ENCODE data around the gene CCDC188. TPM values are rescaled to one million over a fixed set of nuclear protein-coding genes. Genes with fewer than 3 reads are reported as not detected.

CCDC188 gene
- total RNA-seq, 1 donor from 2014 or later, result 1.6 TPM

DNA sequence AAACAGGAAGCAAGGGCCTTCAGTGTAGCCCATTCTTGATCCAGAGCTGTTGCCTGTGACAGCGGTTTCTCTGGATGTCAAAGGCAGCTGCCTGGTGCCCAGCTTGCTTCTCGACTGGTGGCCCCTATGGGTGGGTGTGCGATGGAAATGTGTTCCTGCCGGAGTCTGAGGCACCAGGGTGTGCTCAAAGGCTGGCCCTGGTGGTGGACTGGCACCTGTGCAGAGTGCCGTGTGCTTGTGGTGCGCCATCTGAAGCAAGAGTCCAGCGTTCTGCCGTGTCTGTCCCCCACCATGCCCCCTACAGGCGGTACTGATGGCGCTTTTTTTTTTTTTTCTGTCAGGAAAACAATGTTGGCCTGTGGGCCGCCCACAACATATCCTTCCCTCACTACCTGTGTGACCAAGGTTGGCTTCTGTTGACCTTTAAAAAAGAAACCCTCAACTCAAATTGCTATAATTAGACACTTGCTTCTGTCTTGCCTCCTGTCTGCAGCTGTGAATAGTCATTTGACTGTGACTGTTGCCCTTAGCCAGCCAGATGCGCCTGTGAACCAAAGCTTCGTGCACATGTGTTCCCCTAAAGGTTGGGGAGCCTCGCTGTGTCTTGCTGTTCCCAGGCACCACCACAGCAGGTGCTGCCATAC, 39.7 kb downstream of the CCDC188 start:
- Histone ChIP-seq H3K4me3 (no peak overlapping the region), H3K4me1 (peaks cover 6% of the 10 kb centered on the region), H3K9me3 (no peaks in the 10 kb centered on the region), H3K36me3 (peaks cover 86% of the 10 kb centered on the region), H3K27me3 (no peaks in the 10 kb centered on the region), H3K27ac (no peak overlapping the region)
- intact Hi-C loops (cut with DNase I), result no loop called here
- TF ChIP-seq, protein P1, sequence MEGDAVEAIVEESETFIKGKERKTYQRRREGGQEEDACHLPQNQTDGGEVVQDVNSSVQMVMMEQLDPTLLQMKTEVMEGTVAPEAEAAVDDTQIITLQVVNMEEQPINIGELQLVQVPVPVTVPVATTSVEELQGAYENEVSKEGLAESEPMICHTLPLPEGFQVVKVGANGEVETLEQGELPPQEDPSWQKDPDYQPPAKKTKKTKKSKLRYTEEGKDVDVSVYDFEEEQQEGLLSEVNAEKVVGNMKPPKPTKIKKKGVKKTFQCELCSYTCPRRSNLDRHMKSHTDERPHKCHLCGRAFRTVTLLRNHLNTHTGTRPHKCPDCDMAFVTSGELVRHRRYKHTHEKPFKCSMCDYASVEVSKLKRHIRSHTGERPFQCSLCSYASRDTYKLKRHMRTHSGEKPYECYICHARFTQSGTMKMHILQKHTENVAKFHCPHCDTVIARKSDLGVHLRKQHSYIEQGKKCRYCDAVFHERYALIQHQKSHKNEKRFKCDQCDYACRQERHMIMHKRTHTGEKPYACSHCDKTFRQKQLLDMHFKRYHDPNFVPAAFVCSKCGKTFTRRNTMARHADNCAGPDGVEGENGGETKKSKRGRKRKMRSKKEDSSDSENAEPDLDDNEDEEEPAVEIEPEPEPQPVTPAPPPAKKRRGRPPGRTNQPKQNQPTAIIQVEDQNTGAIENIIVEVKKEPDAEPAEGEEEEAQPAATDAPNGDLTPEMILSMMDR (IDR thresholded peaks at IDR 0.05), result peak; percentile 23
- ATAC-seq, result no peak
- no peak for DNase-seq

DNA sequence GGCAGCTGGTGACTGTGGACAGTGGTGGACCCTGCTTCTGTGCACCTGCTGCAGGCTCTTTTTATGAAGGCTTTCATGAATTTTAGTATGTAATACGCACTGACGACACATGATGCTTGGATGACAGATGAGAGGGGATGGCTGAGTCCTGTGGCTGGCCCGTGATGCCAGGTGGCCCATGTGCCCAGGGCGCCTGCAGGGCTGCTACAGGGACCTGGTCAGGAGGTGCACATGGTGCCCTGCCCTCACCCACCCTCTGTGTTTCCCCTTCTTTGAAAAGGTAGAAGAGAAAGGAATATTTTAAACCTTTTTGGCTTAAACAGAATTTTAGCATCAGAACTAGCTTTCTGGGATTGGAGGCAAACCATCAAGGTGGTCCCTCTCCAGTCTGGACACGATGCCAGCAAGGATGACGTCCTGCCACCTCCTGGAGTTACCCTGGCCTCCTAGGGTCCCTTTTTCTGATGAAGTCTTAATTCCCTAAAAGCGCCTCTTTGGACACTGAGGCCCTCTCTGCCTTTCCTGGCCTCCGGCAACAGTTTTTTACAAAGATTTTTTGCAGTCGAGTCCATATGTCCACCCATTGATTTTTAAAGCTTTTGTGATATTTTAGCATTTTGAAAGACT, 40.4 kb downstream of the CCDC188 start:
- Histone ChIP-seq H3K9me3 (no peaks in the 10 kb centered on the region), H3K27ac (no peak overlapping the region), H3K36me3 (peaks cover 89% of the 10 kb centered on the region), H3K4me3 (no peak overlapping the region), H3K4me1 (no peaks in the 10 kb centered on the region), H3K27me3 (no peaks in the 10 kb centered on the region)
- no peak for DNase-seq
- intact Hi-C loops (cut with DNase I), result no loop called here
- TF ChIP-seq, protein P1 (IDR thresholded peaks at IDR 0.05), result no peak
- no peak for ATAC-seq

DNA sequence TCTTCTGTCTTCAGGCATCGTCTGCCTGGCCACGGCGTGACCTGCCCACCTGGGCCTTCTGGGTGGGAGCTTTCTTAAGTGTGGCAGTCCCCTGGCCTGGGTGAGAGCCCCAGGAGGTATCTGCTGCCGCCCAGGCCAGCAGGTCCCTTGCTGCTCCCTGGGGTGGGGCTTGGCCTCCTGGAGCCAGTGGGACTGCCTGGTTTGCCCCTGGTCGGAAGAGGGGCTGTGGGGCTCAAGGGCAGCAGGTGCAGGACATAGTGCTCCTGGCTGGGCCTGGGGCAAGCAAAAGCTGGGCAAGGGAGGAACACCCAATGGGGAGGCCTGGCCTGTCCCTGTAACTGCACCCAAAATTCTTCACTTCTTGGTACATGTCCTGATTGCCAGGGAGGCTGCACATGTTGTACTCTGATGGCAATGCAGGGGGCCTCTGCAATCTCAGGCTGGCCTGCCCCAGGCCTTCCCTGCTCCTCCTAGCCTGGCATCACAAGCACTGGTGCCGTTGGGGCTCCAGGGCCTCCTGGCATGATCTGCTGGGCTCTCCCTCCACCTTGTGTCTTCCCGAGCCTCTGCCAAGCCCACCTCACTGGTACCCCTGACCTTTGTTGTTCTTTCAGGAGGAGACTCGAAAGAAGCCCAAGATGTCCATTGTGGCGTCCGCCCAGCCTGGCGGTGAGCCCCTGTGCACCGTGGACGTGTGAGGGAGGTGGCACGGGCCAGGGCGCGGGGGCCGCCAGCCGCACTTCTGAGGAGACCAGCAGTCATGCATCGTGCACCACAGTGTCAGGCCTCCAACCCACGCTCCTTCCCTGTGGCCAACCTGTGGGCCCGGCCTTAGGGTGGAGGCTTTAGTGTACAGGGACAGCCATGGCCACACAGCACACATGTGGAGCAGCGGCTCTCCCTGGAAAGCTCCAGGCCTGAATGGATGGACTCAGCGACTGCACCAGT, 41.2 kb downstream of the CCDC188 start:
- TF ChIP-seq, protein P1 (IDR thresholded peaks at IDR 0.05), result no peak
- no peak overlapping the region for H3K4me3 ChIP-seq
- ATAC-seq (no peak), DNase-seq (peak; percentile 64)
- intact Hi-C loops (cut with DNase I), result no loop called here
- no peaks in the 10 kb centered on the region for H3K9me3 ChIP-seq
- no peaks in the 10 kb centered on the region for H3K4me1 ChIP-seq
- no peak overlapping the region for H3K27ac ChIP-seq
- no peaks in the 10 kb centered on the region for H3K27me3 ChIP-seq
- peaks cover 89% of the 10 kb centered on the region for H3K36me3 ChIP-seq

DNA sequence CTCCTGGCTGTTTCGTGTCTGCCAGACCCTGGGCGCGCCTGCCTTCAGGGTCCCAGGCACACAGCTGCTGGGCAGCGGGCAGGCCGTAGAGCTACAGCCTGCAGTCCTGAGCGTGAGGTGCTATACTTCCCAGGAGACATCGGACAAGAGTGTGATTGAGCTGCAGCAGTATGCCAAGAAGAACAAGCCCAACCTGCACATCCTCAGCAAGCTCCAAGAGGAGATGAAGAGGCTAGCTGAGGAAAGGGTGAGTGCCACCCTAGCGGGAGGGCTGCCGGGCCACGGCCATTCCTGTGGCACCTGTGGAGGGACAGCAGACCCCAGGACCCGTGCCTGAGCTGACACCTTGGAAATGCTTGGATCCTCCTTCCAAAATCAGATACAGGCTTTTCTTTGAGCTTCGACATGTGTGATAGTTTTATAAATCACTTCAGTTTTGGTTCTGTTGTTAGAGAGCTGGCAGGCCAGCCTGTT, 42.1 kb downstream of the CCDC188 start:
- H3K27ac ChIP-seq, result no peak overlapping the region
- DNase-seq (no peak), ATAC-seq (no peak)
- H3K27me3 ChIP-seq, result no peaks in the 10 kb centered on the region
- no peak overlapping the region for H3K4me3 ChIP-seq
- H3K4me1 ChIP-seq, result no peaks in the 10 kb centered on the region
- H3K9me3 ChIP-seq, result no peaks in the 10 kb centered on the region
- TF ChIP-seq, protein P1 (IDR thresholded peaks at IDR 0.05), result no peak
- intact Hi-C loops (cut with DNase I), result no loop called here
- H3K36me3 ChIP-seq, result peaks cover 86% of the 10 kb centered on the region

DNA sequence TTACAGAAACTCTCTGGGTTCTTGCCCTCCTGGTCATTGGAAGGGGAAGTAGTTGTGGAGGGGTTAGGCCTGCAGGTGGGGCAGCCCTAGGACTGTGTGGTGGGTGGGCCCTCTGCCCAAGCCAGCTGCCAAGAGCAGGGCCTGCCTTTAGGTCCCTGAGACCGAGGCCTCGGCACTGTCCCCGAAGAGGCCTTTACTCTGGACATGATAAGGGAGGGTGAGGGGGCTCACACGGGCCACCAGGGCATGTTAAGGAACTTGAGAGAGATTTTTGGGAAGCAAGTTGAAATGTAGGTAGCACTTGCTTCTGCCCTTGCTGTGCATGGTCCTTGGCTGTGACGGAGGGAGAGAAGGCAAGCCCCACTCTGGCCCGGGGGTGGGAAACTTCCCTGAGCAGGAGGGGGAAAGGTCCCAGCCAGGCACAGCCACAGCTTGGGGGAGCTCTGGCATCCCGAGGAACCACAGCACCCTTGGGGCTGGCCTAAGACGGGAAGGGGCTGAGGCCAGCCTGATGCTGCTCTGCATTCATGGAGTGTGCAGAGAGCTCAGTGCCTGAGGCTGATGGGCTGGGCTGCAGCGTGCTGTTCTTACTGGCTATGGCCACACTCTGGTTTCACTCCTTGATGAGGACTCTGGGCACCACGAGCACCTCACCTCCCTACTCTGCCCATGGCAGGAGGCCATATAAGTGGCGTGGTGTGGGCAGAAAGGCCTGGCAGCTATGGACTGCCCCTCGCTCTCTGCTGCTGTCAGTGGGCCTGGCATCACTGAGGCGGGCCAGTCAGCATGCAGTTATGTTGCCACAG, 42.7 kb downstream of the CCDC188 start:
- TF ChIP-seq, protein P1 (IDR thresholded peaks at IDR 0.05), result no peak
- no peaks in the 10 kb centered on the region for H3K9me3 ChIP-seq
- ATAC-seq (no peak), DNase-seq (no peak)
- no peaks in the 10 kb centered on the region for H3K4me1 ChIP-seq
- intact Hi-C loops (cut with DNase I), result no loop called here
- H3K36me3 ChIP-seq, result peaks cover 81% of the 10 kb centered on the region
- H3K4me3 ChIP-seq, result no peak overlapping the region
- no peak overlapping the region for H3K27ac ChIP-seq
- no peaks in the 10 kb centered on the region for H3K27me3 ChIP-seq
